HL-60 (cell line): ENCODE measurements around the gene PTPRK.

ENCODE experiments used
- DNase-seq, 2 experiments: peaks; one replicate each; pipeline ENCODE4 v3.0.0-alpha.2; 2010 to 2020; ENCODE audit warnings: low read depth in 1 of 2, low spot score in 1 of 2
- H3K27ac ChIP-seq: fragments of 250-450 bp; sonication (Bioruptor Pico); replicated peaks from 2 replicates; pipeline ENCODE4 v1.5.1; 2020; ENCODE audit warnings: mild to moderate bottlenecking, moderate library complexity
- H3K27me3 ChIP-seq: fragments of 250-450 bp; sonication (Bioruptor Pico); 2 replicates; pipeline ENCODE4 v1.5.1; 2021; ENCODE audit warnings: mild to moderate bottlenecking, moderate library complexity; ENCODE audit not compliant: insufficient read depth, poor library complexity, severe bottlenecking
- H3K4me3 ChIP-seq: replicated peaks from 2 replicates; pipeline ENCODE4 v1.5.1; 2011; ENCODE audit warnings: mild to moderate bottlenecking, control low read depth, low read length; ENCODE audit not compliant: insufficient read depth
- CTCF ChIP-seq: IDR thresholded peaks from one replicate; pipeline ENCODE4 v1.5.1; 2011; ENCODE audit warnings: low read length, control low read depth, inconsistent platforms; ENCODE audit not compliant: insufficient read depth
- GABPA ChIP-seq: IDR thresholded peaks from 2 replicates; pipeline ENCODE4 v1.6.1; 2012; ENCODE audit warnings: low read depth
- POLR2AphosphoS5 ChIP-seq: IDR thresholded peaks from 2 replicates; pipeline ENCODE4 v1.6.1; 2012; ENCODE audit warnings: low read depth
- REST ChIP-seq: IDR thresholded peaks from 2 replicates; pipeline ENCODE4 v1.6.1; 2012; ENCODE audit warnings: low read depth; ENCODE audit not compliant: insufficient replicate concordance
- SPI1 ChIP-seq: IDR thresholded peaks from 2 replicates; pipeline ENCODE4 v1.6.1; 2012; ENCODE audit warnings: low read depth, mild to moderate bottlenecking, borderline replicate concordance

The PTPRK gene

GRCh38 chr6:128172081-128172480 is 348.3 kb downstream of the PTPRK start:
- Histone ChIP-seq H3K27ac (no peak overlapping the region), H3K4me3 (no peak overlapping the region), H3K27me3 (peaks cover 2% of the 10 kb centered on the region)
- no peak for TF ChIP-seq GABPA
- no peak for TF ChIP-seq SPI1
- no peak for TF ChIP-seq POLR2AphosphoS5
- TF ChIP-seq CTCF = no peak
- no peak for DNase-seq

GRCh38 chr6:128171182-128171581 is 349.2 kb downstream of the PTPRK start:
- H3K4me3 ChIP-seq = no peak overlapping the region
- no peak overlapping the region for H3K27ac ChIP-seq
- TF ChIP-seq REST = no peak
- no peak for TF ChIP-seq SPI1
- no peak for TF ChIP-seq CTCF
- TF ChIP-seq POLR2AphosphoS5 = no peak
- TF ChIP-seq GABPA = no peak
- H3K27me3 ChIP-seq = peaks cover 2% of the 10 kb centered on the region
- no peak for DNase-seq

GRCh38 chr6:128168244-128168643 is 352.2 kb downstream of the PTPRK start:
- TF ChIP-seq GABPA = no peak
- TF ChIP-seq CTCF = no peak
- no peak for TF ChIP-seq REST
- no peak for TF ChIP-seq POLR2AphosphoS5
- no peak for TF ChIP-seq SPI1
- no peak for DNase-seq
- no peak overlapping the region for H3K4me3 ChIP-seq

GRCh38 chr6:128167552-128167951 is 352.8 kb downstream of the PTPRK start:
- H3K27me3 ChIP-seq = peaks cover 2% of the 10 kb centered on the region
- TF ChIP-seq GABPA = no peak
- H3K27ac ChIP-seq = no peak overlapping the region
- DNase-seq = no peak
- H3K4me3 ChIP-seq = no peak overlapping the region

More at GRCh38 chr6:128168244-128168643, 352.2 kb downstream of the PTPRK start:
- peaks cover 2% of the 10 kb centered on the region for H3K27me3 ChIP-seq
- no peak overlapping the region for H3K27ac ChIP-seq
